Smooth muscle cell (in vitro differentiated cells): ENCODE data around the gene RASAL1. TPM values are rescaled to one million over a fixed set of nuclear protein-coding genes. Genes with fewer than 3 reads are reported as not detected.

Experiments
- DNase-seq: peaks from one replicate; lab custom pipeline; 2025; ENCODE audit not compliant: unreplicated experiment; lab: John Stamatoyannopoulos, UW
- H2AFZ ChIP-seq: fragments of 200-600 bp; sonication (generic); 2 replicates; pipeline ENCODE4 v1.6.0; 2016; ENCODE audit warnings: antibody characterized with exemption, low read depth, mild to moderate bottlenecking
- H3F3A ChIP-seq: fragments of 200-600 bp; sonication (generic); 2 replicates; pipeline ENCODE4 v1.6.0; 2017; ENCODE audit warnings: antibody characterized with exemption, low read depth
- H3K27ac ChIP-seq: fragments of 200-600 bp; sonication (generic); 2 replicates; pipeline ENCODE4 v1.5.1; 2016; ENCODE audit warnings: low read depth, mild to moderate bottlenecking
- H3K27me3 ChIP-seq: fragments of 200-600 bp; sonication (generic); 2 replicates; pipeline ENCODE4 v1.6.1; 2016; ENCODE audit warnings: low read depth, mild to moderate bottlenecking
- H3K36me3 ChIP-seq: fragments of 200-600 bp; sonication (generic); 2 replicates; pipeline ENCODE4 v1.5.1; 2016; ENCODE audit warnings: low read depth
- H3K4me1 ChIP-seq: fragments of 200-600 bp; sonication (generic); 2 replicates; pipeline ENCODE4 v1.5.1; 2016; ENCODE audit warnings: low read depth
- H3K4me2 ChIP-seq: fragments of 200-600 bp; sonication (generic); 2 replicates; pipeline ENCODE4 v1.6.0; 2016; ENCODE audit warnings: mild to moderate bottlenecking
- H3K4me3 ChIP-seq: fragments of 200-600 bp; sonication (generic); 2 replicates; pipeline ENCODE4 v1.5.1; 2016; ENCODE audit warnings: mild to moderate bottlenecking
- H3K79me2 ChIP-seq: fragments of 200-600 bp; sonication (generic); 2 replicates; pipeline ENCODE4 v1.6.0; 2016; ENCODE audit warnings: low read depth, mild to moderate bottlenecking
- H3K9ac ChIP-seq: fragments of 200-600 bp; sonication (generic); 2 replicates; pipeline ENCODE4 v1.6.0; 2016; ENCODE audit warnings: low read depth
- H3K9me3 ChIP-seq: fragments of 200-600 bp; sonication (generic); replicated peaks from 2 replicates; pipeline ENCODE4 v1.5.1; 2016; ENCODE audit warnings: low read depth
- H4K20me1 ChIP-seq: fragments of 200-600 bp; sonication (generic); 2 replicates; pipeline ENCODE4 v1.6.0; 2016; ENCODE audit warnings: low read depth
- CTCF ChIP-seq: fragments of 200-600 bp; sonication (generic); IDR thresholded peaks from 2 replicates; pipeline ENCODE4 v1.5.1; 2017; ENCODE audit warnings: borderline replicate concordance, mild to moderate bottlenecking, antibody characterized with exemption; ENCODE audit not compliant: insufficient read depth, poor library complexity, severe bottlenecking
- WGBS: methylation state at CpG from one replicate; pipeline ENCODE4 v1.1.7; 2016; ENCODE audit warnings: low lambda C conversion rate; 5-methylcytosine and 5-hydroxymethylcytosine counted together
- polyA plus RNA-seq: library from polyadenylated mRNA; unstranded; fragments of >200 nt; fragmentation: Nextera tagmentation; extraction: Ambion mirVana; gene quantifications from 2 replicates; pipeline ENCODE4 v1.2.1, GENCODE V29; 2016
- total RNA-seq: library from RNA; depleted of rRNA; stranded (reverse); fragments of >200 nt; gene quantifications from 2 replicates; pipeline ENCODE4 v1.2.3, GENCODE V29; 2014

RASAL1 gene
- total and polyA plus RNA-seq, 2 experiments from 2014 or later = not detected

GRCh38 chr12:113174461-113175384, 39.2 kb upstream of the RASAL1 start:
- Histone ChIP-seq H3K36me3 (peaks cover 20% of the 10 kb centered on the region), H4K20me1 (peaks cover 6% of the 10 kb centered on the region), H3K27me3 (no peaks in the 10 kb centered on the region), H2AFZ (no peak overlapping the region), H3K27ac (no peak overlapping the region), H3K79me2 (no peaks in the 10 kb centered on the region), H3K9ac (no peak overlapping the region), H3K4me1 (no peaks in the 10 kb centered on the region), H3K4me2 (no peak overlapping the region), H3K4me3 (no peak overlapping the region), H3F3A (no peaks in the 10 kb centered on the region), H3K9me3 (no peaks in the 10 kb centered on the region)
- TF ChIP-seq CTCF = peak; percentile 98
- 74% methylated on average over 32 of the region's 32 CpGs for WGBS
- peak; percentile 56 for DNase-seq

GRCh38 chr12:113173081-113173698, 37.6 kb upstream of the RASAL1 start:
- H3K4me3 ChIP-seq = no peak overlapping the region
- H3K27me3 ChIP-seq = no peaks in the 10 kb centered on the region
- H3K36me3 ChIP-seq = peaks cover 17% of the 10 kb centered on the region
- no peak overlapping the region for H3K9ac ChIP-seq
- no peaks in the 10 kb centered on the region for H3K9me3 ChIP-seq
- H3K27ac ChIP-seq = no peak overlapping the region
- H3F3A ChIP-seq = no peaks in the 10 kb centered on the region
- DNase-seq = no peak
- no peak overlapping the region for H3K4me2 ChIP-seq
- no peaks in the 10 kb centered on the region for H3K4me1 ChIP-seq
- no peaks in the 10 kb centered on the region for H3K79me2 ChIP-seq
- peaks cover 6% of the 10 kb centered on the region for H4K20me1 ChIP-seq
- no peak overlapping the region for H2AFZ ChIP-seq
- WGBS = 93% methylated on average over 7 of the region's 7 CpGs
- no peak for TF ChIP-seq CTCF

- no peak for DNase-seq
- Histone ChIP-seq H3K79me2 (no peaks in the 10 kb centered on the region), H3K36me3 (peaks cover 7% of the 10 kb centered on the region), H3K4me3 (no peak overlapping the region), H3K4me2 (no peak overlapping the region), H2AFZ (no peak overlapping the region), H3K9ac (no peak overlapping the region), H3K4me1 (no peaks in the 10 kb centered on the region), H3F3A (no peaks in the 10 kb centered on the region), H3K27me3 (no peaks in the 10 kb centered on the region), H3K27ac (no peak overlapping the region), H4K20me1 (peaks cover 6% of the 10 kb centered on the region), H3K9me3 (no peaks in the 10 kb centered on the region)
- TF ChIP-seq CTCF = no peak
- 97% methylated on average over 20 of the region's 20 CpGs for WGBS
Measured at GRCh38 chr12:113172185-113172584, 36.6 kb upstream of the RASAL1 start.
